Gastrocnemius medialis (tissue), 4 donors: ENCODE data around the gene ZCCHC14. TPM values are rescaled to one million over a fixed set of nuclear protein-coding genes. Genes with fewer than 3 reads are reported as not detected.
A peak's percentile ranks its signal among the peaks of the same experiment; 100 is the strongest.

Source experiments
- ATAC-seq, 2 donors: fragments of 150-250 bp; one replicate each; pipeline ENCODE4 v1.9.1; 2016
- DNase-seq, 2 donors: peaks; one replicate each; pipeline ENCODE4 v3.0.0-alpha.2; 2019
- H3K27ac ChIP-seq, 4 donors: fragments of 200-600 bp; sonication (generic); 1 replicate in 1 of 4; 2 replicates in 3 of 4; pipeline ENCODE4 v1.5.1; 2016 to 2018; ENCODE audit warnings: mild to moderate bottlenecking in 2 of 4, moderate library complexity in 1 of 4
- H3K27me3 ChIP-seq, 3 donors: fragments of 200-600 bp; sonication (generic) in 2 of 3; 1 replicate in 1 of 3; 2 replicates in 2 of 3; pipeline versions ENCODE4 v1.5.1 to v1.6.0; 2016 to 2019; ENCODE audit warnings: mild to moderate bottlenecking in 1 of 3, moderate library complexity in 1 of 3
- H3K36me3 ChIP-seq, 2 donors: fragments of 200-600 bp; sonication (generic) in 1 of 2; one replicate each; pipeline ENCODE4 v1.5.1; 2017 to 2018
- H3K4me1 ChIP-seq, 2 donors: fragments of 200-600 bp; sonication (generic) in 1 of 2; one replicate each; pipeline ENCODE4 v1.5.1; 2016 to 2017; ENCODE audit warnings: mild to moderate bottlenecking in 2 of 2
- H3K4me3 ChIP-seq, 4 donors: fragments of 200-600 bp; sonication (generic) in 3 of 4; 1 replicate in 1 of 4; 2 replicates in 3 of 4; pipeline ENCODE4 v1.5.1; 2016 to 2019; ENCODE audit warnings: mild to moderate bottlenecking in 2 of 4
- H3K9me3 ChIP-seq, 3 donors: fragments of 200-600 bp; sonication (generic) in 2 of 3; 1 replicate in 1 of 3; 2 replicates in 2 of 3; pipeline ENCODE4 v1.5.1; 2016 to 2019
- POLR2A ChIP-seq, 2 donors: fragments of 450-650 bp; IDR thresholded peaks; one replicate each; pipeline ENCODE4 v1.6.1; 2017; ENCODE audit warnings: antibody characterized with exemption in 2 of 2, mild to moderate bottlenecking in 2 of 2, moderate library complexity in 2 of 2
- in situ Hi-C, 4 donors: fragments of 200-750 bp; cut with MboI; loops; one replicate each; pipeline versions ENCODE4 v1.15.0 to v1.8.0; 2017; ENCODE audit warnings: low sequenced_read_pairs in 4 of 4
- intact Hi-C: fragments of 100-400 bp; cut with DNase I; formaldehyde crosslinking; loops from one replicate; pipeline ENCODE4 v1.15.1; 2023; ENCODE audit warnings: low total_unique reads
- total RNA-seq, 4 donors: library from RNA; depleted of rRNA; stranded (reverse); fragments of >200 nt; gene quantifications; one replicate each; pipeline versions ENCODE4 v1.1.0 to v1.2.3, GENCODE V29; 2016
- TF ChIP-seq, protein P1 (sequence below), 5 experiments: fragments of 450-650 bp in 3 of 5; fragments of 200-600 bp in 2 of 5; sonication (generic) in 2 of 5; IDR thresholded peaks in 4 of 5; conservative IDR thresholded peaks in 1 of 5; 1 replicate in 4 of 5; 2 replicates in 1 of 5; pipeline ENCODE4 v1.5.1; 2016 to 2019; ENCODE audit warnings: antibody characterized with exemption in 5 of 5, mild to moderate bottlenecking in 3 of 5, moderate library complexity in 3 of 5

The ZCCHC14 gene
- total RNA-seq, 4 donors from 2014 or later = 8.9 to 10.7 (median 9.3) TPM

DNA sequence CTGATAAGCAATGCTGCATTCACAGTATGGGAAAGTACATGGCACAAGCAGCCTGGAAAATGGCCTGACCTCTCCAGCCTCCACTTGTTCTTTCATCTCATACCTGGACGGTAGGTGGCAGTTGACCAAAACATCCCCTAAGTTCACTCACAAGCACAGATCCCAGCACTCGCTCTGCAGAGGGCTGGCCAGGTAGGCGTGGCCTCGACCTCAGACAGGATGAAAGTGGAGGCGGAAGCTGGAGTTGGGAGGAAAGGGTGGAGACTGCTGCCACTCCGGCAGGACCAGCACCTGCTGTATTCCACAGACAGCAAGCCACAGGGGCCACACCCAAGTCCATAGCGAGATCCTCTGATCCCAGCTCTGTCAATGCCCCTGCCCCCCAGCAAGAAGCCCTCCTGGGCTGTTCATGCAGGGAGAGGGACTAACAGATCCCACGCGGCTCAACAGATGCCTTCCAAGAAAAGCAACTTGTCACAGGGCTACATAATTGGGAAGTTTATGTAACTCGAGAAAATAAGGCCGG is 31.3 kb downstream of the ZCCHC14 start:
- Histone ChIP-seq H3K4me1 (peaks cover 47 to 64% of the 10 kb centered on the region in 2 donors), H3K9me3 (no peaks in the 10 kb centered on the region), H3K4me3 (no peak overlapping the region), H3K27me3 (no peaks in the 10 kb centered on the region), H3K36me3 (peaks cover 0 to 21% of the 10 kb centered on the region in 2 donors), H3K27ac (peak overlapping the region; percentile 4 to 58 (median 48))
- DNase-seq (peak; percentile 26 to 44), ATAC-seq (peak in 1 of 2 donors; percentile 19)
- intact Hi-C loops (loop anchor here (10.0 kb wide), 1 partner anchor 147 kb away; the partner anchor contains the start of gene C16orf95), in situ Hi-C loops (no loop called here)
- TF ChIP-seq, protein P1, sequence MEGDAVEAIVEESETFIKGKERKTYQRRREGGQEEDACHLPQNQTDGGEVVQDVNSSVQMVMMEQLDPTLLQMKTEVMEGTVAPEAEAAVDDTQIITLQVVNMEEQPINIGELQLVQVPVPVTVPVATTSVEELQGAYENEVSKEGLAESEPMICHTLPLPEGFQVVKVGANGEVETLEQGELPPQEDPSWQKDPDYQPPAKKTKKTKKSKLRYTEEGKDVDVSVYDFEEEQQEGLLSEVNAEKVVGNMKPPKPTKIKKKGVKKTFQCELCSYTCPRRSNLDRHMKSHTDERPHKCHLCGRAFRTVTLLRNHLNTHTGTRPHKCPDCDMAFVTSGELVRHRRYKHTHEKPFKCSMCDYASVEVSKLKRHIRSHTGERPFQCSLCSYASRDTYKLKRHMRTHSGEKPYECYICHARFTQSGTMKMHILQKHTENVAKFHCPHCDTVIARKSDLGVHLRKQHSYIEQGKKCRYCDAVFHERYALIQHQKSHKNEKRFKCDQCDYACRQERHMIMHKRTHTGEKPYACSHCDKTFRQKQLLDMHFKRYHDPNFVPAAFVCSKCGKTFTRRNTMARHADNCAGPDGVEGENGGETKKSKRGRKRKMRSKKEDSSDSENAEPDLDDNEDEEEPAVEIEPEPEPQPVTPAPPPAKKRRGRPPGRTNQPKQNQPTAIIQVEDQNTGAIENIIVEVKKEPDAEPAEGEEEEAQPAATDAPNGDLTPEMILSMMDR (IDR thresholded peaks at IDR 0.05 in 4 of 5, conservative IDR thresholded peaks at IDR 0.05 in 1 of 5) = peak in 3 of 5 experiments; percentile 20 to 36 (median 33)
- no peak for TF ChIP-seq POLR2A (IDR thresholded peaks at IDR 0.05)

- no peak overlapping the region for H3K4me3 ChIP-seq
- in situ Hi-C loops = no loop called here
- H3K27me3 ChIP-seq = no peaks in the 10 kb centered on the region
- DNase-seq (no peak), ATAC-seq (no peak)
- peaks cover 0 to 21% of the 10 kb centered on the region in 2 donors for H3K36me3 ChIP-seq
- peaks cover 41 to 58% of the 10 kb centered on the region in 2 donors for H3K4me1 ChIP-seq
- H3K9me3 ChIP-seq = no peaks in the 10 kb centered on the region
- no peak for TF ChIP-seq POLR2A (IDR thresholded peaks at IDR 0.05)
- TF ChIP-seq, protein P1 (IDR thresholded peaks at IDR 0.05 in 4 of 5, conservative IDR thresholded peaks at IDR 0.05 in 1 of 5) = no peak
- no peak overlapping the region for H3K27ac ChIP-seq
- intact Hi-C loops = loop anchor here (10.0 kb wide), 1 partner anchor 146 kb away; the partner anchor contains the start of gene C16orf95
These were observed 31.9 kb downstream of the ZCCHC14 start for GRCh38 chr16:87460936-87461335.

GRCh38 chr16:87459833-87460232 is 33.0 kb downstream of the ZCCHC14 start:
- H3K4me1 ChIP-seq = peaks cover 30 to 47% of the 10 kb centered on the region in 2 donors
- ATAC-seq (no peak), DNase-seq (no peak)
- H3K27me3 ChIP-seq = no peaks in the 10 kb centered on the region
- H3K9me3 ChIP-seq = no peaks in the 10 kb centered on the region
- TF ChIP-seq, protein P1 (IDR thresholded peaks at IDR 0.05 in 4 of 5, conservative IDR thresholded peaks at IDR 0.05 in 1 of 5) = no peak
- no peak for TF ChIP-seq POLR2A (IDR thresholded peaks at IDR 0.05)
- intact Hi-C loops (loop anchor here (10.0 kb wide), 1 partner anchor 145 kb away; the partner anchor contains the start of gene C16orf95), in situ Hi-C loops (no loop called here)
- H3K4me3 ChIP-seq = no peak overlapping the region
- no peak overlapping the region for H3K27ac ChIP-seq
- H3K36me3 ChIP-seq = peaks cover 0 to 21% of the 10 kb centered on the region in 2 donors

DNA sequence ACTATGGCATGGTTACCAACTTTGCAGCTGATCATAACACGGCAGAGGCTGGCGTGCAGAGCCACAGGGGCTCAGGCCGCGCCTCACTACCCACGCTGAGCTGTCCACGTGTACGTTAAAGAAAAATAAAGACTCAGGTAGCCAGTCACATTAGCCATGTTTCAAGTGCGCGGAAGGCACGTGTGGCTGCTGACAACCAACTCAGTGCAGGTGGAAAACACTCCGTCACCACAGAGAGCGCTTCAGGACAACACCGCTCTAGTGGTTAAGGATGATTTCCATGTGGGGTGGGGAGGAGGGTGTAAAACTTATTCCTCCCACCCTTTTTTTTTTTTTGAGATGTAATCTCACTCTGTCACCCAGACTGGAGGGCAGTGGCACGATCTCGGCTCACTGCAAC is 33.8 kb downstream of the ZCCHC14 start:
- no peak for ATAC-seq
- no peak overlapping the region for H3K4me3 ChIP-seq
- no peak overlapping the region for H3K27ac ChIP-seq
- peaks cover 0 to 21% of the 10 kb centered on the region in 2 donors for H3K36me3 ChIP-seq
- DNase-seq = no peak
- peaks cover 22 to 39% of the 10 kb centered on the region in 2 donors for H3K4me1 ChIP-seq
- intact Hi-C loops = no loop called here
- H3K9me3 ChIP-seq = no peaks in the 10 kb centered on the region
- TF ChIP-seq, protein P1 (IDR thresholded peaks at IDR 0.05 in 4 of 5, conservative IDR thresholded peaks at IDR 0.05 in 1 of 5) = no peak
- no peak for TF ChIP-seq POLR2A (IDR thresholded peaks at IDR 0.05)
- H3K27me3 ChIP-seq = no peaks in the 10 kb centered on the region
- in situ Hi-C loops = no loop called here
